Activated CD8-positive, alpha-beta memory T cell treated with anti-CD3 and anti-CD28 coated beads for 48 hours (primary cell): ENCODE measurements around the gene NMNAT2.

Experiments used
- DNase-seq, 3 experiments: peaks; one replicate each; pipeline ENCODE4 v3.0.0-alpha.2; 2020; ENCODE audit warnings: low read depth in 2 of 3, low spot score in 2 of 3

NMNAT2 gene

DNA sequence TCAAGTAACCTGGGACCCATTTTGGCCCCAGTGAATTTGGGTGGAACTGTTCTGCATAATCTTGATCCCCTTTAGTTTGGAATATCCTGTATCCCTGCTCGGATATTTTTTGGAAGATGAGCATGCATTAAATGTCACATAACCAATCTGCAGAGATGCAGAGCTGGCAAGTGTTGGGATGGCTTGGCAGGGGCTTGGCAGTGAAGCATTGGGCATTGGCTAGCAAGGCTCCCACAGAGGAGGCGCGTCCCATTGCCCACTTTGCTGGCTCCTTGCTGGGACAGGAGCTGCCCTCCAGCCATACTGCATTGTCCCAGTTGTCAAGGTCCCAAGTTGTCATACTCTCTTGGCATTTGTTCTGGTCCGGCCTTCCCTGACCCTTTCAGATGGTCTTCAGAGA, 202.2 kb downstream of the NMNAT2 start:
- DNase-seq: no peak

DNA sequence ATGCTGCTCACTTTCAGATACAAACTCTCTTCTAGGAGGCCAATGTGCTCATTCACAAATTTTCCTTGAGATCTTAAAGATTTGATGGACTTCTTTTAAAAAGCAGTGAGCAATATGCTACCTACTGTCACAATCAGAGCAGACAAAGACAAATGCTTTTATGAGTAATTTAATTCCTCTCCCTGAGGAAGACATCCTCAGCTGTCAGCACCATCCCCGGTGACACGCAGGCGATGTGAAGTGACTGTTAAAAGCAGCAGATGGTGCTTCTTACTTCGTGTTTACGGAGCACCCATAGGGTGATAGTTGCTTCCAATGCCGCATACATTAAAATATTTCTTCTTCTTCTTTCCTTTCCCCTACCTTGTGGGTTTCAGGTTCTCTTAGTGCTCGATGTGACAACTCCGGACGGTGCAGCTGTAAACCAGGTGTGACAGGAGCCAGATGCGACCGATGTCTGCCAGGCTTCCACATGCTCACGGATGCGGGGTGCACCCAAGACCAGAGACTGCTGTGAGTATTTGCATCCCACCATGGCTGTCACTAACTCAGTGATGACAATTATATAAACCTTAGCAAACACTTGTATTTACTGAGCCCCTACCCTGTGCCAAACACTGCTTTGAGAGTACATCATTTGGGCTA, 203.0 kb downstream of the NMNAT2 start:
- DNase-seq: no peak

DNA sequence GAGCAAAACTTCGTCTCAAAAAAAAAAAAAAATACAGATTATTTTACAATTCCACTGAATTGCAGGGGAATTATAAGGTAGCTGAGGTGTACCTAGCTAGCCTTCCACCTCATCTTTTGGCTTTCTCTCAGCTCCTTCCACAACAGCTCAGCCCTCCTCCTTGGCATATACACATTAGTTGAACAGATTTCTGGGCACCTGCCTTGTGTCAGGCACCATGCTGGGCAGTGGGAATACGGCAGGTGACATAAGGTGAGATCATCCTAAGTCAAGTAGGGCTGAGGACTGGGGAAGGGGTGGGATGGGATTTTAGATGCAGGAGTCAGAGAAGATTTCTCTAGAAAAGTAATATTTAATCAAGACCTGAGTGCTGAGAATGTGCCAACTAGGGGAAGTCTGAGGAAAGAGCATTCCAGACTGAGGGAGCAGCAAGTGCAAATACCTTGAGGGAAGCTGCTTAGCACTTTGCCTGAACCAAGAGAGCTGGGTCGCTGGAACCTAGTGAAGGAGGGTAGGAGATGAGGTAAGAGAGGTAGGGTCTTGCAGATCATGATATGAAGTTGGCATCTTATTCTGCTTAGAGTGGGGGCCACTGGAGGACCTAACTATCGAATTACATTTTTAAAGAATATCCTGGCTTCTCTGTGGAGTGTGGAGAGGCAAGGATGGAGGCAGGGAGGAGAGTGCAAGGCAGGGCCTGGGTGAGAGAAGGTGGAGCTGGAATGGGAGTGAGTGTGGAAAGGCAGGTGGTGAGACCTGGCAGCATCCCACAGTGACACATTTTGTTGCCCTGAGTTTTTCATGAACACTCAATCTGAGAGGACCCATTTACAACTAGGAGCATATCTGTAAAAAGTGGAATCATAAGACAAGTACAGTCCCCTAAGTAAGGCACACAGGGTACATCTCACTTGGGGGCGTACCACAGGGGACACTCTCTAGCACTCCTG, 203.9 kb downstream of the NMNAT2 start:
- DNase-seq: no peak

DNA sequence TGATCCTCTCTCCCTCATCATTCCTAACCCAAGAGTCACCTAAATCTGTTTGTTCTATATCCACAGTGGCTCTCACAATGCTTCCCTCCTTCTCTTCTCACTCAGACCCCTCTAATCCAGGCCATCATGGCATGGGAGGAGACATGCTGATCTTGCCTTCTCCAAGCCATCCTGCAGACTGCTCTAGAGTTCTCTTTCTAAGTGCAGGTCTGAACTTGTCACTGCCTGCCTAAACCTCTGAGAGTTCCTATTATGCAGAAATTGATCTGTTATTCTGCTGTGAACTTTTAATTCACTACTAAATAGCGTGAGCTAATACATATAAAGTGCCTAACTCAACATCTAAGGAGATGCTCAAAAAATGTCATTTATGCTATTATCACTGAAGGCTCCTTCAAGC, 205.3 kb downstream of the NMNAT2 start:
- DNase-seq: no peak

DNA sequence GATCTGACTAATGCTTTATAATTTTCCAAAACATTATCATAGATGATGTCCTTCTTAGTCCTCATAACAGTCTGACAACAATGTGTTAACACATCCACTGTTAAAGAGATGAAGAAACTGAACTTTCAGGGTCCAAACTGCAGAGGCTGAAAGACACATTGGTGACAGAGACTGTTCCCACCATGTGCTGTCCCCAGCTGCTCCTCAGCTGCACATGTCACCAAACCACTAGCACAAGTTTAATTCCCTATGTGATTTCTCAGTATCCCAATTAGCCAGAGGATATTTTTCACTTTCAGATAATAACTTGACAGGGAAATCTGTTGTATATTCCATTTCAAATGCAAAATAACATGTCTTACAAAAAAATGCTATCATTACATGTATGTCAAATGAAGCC, 207.5 kb downstream of the NMNAT2 start:
- DNase-seq: no peak

DNA sequence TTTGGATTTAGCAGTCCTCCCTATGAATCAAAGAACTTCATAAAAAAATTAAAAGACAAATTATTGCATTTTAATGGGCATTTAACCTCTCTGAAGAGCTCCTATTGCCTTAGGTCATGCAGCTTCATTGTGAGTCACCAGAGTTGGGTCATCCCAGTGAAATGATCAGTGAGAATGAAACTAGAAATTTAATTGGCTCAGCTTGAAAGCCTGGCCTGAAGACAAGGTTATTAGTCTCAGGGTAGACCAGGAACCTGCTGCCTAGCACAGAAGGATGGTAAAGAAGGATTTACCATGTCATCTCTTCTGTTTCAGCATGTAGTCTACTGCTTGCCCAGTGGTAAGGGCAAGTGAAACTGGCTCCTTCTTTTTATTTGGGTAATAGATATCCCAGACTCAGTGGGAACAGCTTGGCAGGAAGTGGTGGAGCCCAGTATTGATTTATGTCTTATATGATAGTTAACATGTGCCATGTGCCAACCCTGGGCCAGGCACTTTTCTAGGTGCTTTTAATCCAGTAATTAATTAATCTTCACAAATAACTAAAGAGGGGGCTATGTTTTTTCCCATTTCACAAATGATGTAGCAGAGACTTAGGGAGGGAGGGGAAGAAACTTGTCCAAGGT, 208.5 kb downstream of the NMNAT2 start:
- no peak for DNase-seq

DNA sequence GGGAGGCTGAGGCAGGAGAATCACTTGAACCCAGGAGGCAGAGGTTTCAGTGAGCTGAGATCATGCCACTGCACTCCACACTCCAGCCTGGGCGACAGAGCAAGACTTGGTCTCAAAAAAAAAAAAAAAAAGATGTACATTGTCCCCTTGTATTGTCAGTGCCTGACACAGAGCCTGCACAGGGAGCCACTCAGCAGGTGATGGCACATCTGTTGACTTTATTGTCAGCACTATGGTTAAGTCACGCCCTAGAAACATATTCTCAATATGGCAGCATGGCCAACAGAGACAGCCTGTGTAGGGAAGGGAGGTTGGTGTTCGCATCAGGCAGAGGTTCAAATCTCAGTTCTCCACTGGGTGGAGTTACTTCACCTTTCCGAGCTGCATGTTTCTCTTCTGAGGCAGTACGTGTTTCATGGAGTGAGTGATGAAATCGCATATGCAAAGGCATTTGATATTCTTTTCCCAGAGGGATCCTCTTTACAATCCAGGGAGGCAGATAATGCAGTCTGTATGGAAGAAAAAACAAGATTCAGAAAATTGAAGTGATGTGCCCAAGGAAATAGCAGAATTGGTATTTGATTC, 211.6 kb downstream of the NMNAT2 start:
- DNase-seq: no peak

DNA sequence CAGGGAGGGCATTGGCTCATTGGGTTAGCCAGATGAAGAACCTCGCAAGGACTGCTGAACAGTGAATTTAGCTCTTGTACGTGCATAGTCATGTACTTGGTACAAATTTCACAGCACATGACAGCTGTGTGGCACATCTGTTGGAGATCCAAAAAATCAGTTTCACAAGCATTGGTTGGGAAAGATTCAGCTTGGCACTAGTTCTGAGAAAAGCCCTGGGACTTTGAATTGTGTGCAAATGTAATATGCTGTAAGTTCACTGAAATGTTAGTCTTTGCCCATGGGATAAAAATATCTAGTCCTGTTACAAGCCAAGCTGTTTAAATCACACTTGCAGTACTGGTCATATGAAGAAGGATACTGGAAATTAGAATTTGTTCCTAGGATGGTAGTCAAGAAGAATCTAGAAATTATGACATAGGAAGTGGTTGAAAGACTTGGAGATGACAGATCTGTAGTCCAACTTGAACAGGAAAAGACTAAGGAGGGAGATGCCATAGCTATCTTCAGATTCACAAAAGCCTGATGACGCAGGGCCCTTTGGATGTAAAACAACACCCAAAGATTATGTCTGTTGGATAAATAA, 212.9 kb downstream of the NMNAT2 start:
- DNase-seq: no peak

DNA sequence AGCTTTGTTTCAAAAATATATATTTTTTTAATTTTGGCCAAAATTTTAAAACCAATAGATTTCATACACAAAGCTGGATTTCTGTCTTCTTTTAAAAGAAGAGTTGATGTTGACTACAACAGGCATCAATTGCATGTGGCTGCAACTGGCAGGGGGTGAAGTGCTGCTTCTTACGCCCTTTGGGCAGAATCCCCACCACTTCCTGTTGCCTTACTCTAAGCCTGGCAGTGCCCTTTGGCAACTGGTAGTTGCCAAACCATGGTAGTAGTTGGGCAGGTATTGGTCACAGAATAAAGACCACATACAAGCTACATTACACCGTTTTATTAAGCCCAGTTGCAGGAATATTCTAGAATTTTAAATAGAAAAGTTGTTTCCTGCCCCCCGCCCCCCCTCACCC, 215.1 kb downstream of the NMNAT2 start:
- no peak for DNase-seq

DNA sequence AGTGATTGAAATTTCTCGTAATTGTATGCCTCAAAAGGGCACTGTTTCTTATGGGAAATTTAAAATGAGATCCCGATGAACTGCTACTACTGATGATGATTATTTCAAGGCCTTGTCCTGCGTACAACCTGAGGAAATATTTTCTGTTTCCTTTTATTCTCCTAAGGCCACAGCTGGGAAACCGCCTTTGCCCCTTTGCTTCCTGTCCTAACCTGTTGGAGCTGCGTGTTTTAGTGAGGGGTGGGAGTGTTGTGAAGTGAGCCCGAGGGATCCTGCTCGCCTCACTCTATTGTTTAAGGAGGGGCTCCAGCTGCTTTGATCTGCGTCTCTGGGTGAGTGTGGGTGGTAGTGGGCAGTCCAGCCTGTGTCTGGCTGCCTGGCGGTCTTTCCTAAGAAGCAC, 217.7 kb downstream of the NMNAT2 start:
- no peak for DNase-seq

DNA sequence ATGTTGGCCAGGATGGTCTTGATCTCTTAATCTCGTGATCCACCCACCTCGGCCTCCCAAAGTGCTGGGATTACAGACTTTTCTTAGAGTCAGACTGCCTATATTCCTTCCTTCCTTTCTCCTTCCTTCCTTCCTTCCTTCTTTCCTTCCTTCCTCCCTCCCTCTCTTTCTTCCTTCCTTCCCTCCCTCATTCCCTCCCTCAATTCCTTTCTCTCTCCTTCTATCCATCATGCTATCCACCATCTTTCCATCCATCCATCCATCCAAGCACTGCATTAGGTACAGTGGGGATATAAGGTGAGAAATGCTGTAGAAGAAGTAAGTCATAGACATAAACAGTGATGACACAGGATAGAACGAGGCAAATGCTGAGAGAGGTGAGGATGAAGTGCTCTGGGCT, 218.9 kb downstream of the NMNAT2 start:
- no peak for DNase-seq

DNA sequence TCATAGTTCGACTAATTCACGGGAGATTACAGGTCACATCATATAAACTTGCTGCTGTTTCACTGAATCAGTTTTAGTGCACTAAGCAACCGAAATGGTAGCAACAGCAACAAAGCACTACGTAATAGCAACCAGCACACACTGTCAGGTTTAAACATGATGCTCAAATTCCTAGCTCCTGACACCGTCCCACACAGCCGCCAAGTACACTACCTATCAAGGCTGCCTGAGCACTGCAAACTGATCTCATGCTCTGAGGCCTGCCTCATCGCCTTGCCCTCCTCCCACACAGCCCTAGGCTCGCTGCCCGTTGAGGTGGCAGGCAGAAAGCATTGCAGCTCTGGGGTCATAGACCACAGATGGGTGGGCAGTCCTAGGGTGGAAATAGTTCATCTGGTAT, 219.7 kb downstream of the NMNAT2 start:
- DNase-seq: no peak
